ENCODE measurements around the gene UNC13B. TPM values are rescaled to one million over a fixed set of nuclear protein-coding genes. Genes with fewer than 3 reads are reported as not detected.

The UNC13B gene
- total and polyA plus RNA-seq, 9 of the 15 experiments (the other 6 are each of a cell fraction or from before 2014, with no cell fraction given): 2.4 to 11.5 (median 8.6) TPM

- Histone ChIP-seq H2AFZ (ENCODE audit: low read depth, low read length) (no peak overlapping the region), H3K79me2 (ENCODE audit: control insufficient read depth, insufficient read depth, low read length) (no peaks in the 10 kb centered on the region), H4K20me1 (replicated peaks; ENCODE audit: control insufficient read depth, insufficient read depth, low read length) (no peaks in the 10 kb centered on the region), H3K4me2 (ENCODE audit: insufficient read depth, low read length) (no peak overlapping the region), H3K36me3 (ENCODE audit: control insufficient read depth, insufficient read depth, low read length) (no peaks in the 10 kb centered on the region), H3K9me1 (ENCODE audit: control insufficient read depth, insufficient read depth, low read length) (no peaks in the 10 kb centered on the region), H3K4me1 (replicated peaks in 1 of 2; ENCODE audit: control insufficient read depth in 2 of 2, insufficient read depth in 2 of 2, low read length in 2 of 2) (peaks cover 0 to 8% of the 10 kb centered on the region in 2 experiments; a peak in 2 of 5 replicates), H3K9me3 (replicated peaks; ENCODE audit: control insufficient read depth, insufficient read depth, low read depth, low read length) (no peaks in the 10 kb centered on the region), H3K9ac (ENCODE audit: insufficient read depth in 1 of 2, low read depth in 2 of 2, low read length in 2 of 2) (no peak overlapping the region), H3K27me3 (ENCODE audit: control insufficient read depth in 2 of 2, insufficient read depth in 2 of 2, low read length in 2 of 2) (no peaks in the 10 kb centered on the region), H3K4me3 (no peak overlapping the region), H3K27ac (ENCODE audit: extremely low read depth, low read depth, low read length) (no peak overlapping the region)
- WGBS (ENCODE audit: insufficient coverage, low coverage, missing lambda C conversion rate): 7% methylated on average over 3 of the region's 6 CpGs
- ATAC-seq: no peak
- ChIA-PET POLR2A (interaction anchor here (0.6 kb wide), 1 partner anchor 344 kb away, joined by 3 read pairs; no protein-coding TSS in a partner anchor), CTCF (ENCODE audit: low intra/inter-chr PET ratio) (no interaction called here)
- peak in 2 of 4 experiments; percentile 7 for DNase-seq (ENCODE audit: extremely low read depth in 1 of 4, low spot score in 3 of 4)
- TF ChIP-seq RAD51 (IDR thresholded peaks at IDR 0.05; ENCODE audit: borderline replicate concordance, low read depth) (no peak), YBX1 (IDR thresholded peaks at IDR 0.05) (no peak), TRIM24 (IDR thresholded peaks at IDR 0.05) (no peak), ZC3H4 (CRISPR knock-in tag; IDR thresholded peaks at IDR 0.05; ENCODE audit: borderline replicate concordance) (no peak), PBX2 (CRISPR knock-in tag; IDR thresholded peaks at IDR 0.05; ENCODE audit: low read depth) (no peak), PBX2 (tag; conservative IDR thresholded peaks at IDR 0.05; ENCODE audit: low read depth) (peak; percentile 83), MEIS2 (IDR thresholded peaks at IDR 0.05; ENCODE audit: partially characterized antibody) (peak; percentile 94)
- TF ChIP-seq, protein P1, sequence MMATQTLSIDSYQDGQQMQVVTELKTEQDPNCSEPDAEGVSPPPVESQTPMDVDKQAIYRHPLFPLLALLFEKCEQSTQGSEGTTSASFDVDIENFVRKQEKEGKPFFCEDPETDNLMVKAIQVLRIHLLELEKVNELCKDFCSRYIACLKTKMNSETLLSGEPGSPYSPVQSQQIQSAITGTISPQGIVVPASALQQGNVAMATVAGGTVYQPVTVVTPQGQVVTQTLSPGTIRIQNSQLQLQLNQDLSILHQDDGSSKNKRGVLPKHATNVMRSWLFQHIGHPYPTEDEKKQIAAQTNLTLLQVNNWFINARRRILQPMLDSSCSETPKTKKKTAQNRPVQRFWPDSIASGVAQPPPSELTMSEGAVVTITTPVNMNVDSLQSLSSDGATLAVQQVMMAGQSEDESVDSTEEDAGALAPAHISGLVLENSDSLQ (IDR thresholded peaks at IDR 0.05): peak; percentile 89
- intact Hi-C loops (cut with micrococcal nuclease): no loop called here
- BruUV-seq (replicated peaks): no TSS peak
- FAIRE-seq: no peak
- in situ Hi-C loops (cut with MboI): no loop called here
Measured at GRCh38 chr9:35134920-35135319, 26.9 kb upstream of the UNC13B start.
